ENCODE results near the gene SPIRE1.

DNA sequence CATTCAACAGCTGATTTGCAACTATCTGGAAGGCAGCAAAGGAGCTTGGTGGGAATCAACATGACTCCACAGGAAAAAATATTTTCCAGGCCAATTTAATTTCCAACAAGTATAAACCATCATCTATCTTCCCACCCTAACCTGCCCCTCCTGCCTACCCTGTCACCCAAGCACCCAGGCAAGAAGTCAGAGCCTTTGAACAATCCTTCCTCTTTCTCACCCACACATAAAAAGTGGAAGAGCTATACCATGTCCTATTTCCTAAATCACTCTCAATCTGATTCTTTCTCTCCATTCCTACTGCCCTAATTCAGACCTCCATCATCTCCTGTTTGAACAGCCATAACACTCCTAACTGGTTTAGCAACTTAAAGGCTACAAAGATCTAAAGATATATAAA, 12.7 kb downstream of the SPIRE1 start:
- TF ChIP-seq CTCF (conservative IDR thresholded peaks at IDR 0.05): no peak
- TF ChIP-seq ZFX (IDR thresholded peaks at IDR 0.05): no peak

Measured in C4-2B (cell line).